Stimulated activated CD4-positive, alpha-beta T cell treated with anti-CD3 and anti-CD28 coated beads, Interleukin-4, amount 100 ng/mL, for 24 hours (primary cell): ENCODE data around the gene INSIG2.

Source experiments
- DNase-seq: peaks from one replicate; pipeline ENCODE4 v3.0.0-alpha.2; 2020

Gene INSIG2

GRCh38 chr2:118131771-118132170, 43.5 kb downstream of the INSIG2 start:
- DNase-seq, result no peak

- no peak for DNase-seq
Measured at GRCh38 chr2:118133916-118134315, 45.6 kb downstream of the INSIG2 start.

- no peak for DNase-seq
Measured at GRCh38 chr2:118134650-118135049, 46.4 kb downstream of the INSIG2 start.

- no peak for DNase-seq
Measured at GRCh38 chr2:118145207-118145606, 56.9 kb downstream of the INSIG2 start.

DNA sequence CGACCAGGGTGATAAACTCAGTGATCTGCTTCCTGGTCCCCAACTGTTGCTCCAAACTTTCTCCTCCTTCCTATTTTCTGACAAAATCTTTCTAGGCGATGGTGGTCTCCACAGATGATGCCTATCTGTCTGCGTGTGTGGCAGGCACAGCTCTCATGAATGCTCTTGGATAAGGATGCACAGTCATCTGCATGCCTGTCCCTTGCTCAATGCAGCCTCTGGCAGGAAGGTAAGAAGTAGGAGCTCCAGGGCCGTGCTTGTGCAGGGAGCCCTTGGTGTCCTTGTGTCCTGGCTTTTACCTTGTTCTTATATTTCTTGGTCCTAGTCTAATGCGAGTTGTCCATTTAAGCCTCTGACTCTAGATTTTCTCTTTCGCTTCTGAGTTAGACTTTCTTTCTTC, 57.5 kb downstream of the INSIG2 start:
- no peak for DNase-seq

GRCh38 chr2:118146315-118147283, 58.3 kb downstream of the INSIG2 start:
- DNase-seq, result no peak

GRCh38 chr2:118148133-118148532, 59.9 kb downstream of the INSIG2 start:
- no peak for DNase-seq

DNA sequence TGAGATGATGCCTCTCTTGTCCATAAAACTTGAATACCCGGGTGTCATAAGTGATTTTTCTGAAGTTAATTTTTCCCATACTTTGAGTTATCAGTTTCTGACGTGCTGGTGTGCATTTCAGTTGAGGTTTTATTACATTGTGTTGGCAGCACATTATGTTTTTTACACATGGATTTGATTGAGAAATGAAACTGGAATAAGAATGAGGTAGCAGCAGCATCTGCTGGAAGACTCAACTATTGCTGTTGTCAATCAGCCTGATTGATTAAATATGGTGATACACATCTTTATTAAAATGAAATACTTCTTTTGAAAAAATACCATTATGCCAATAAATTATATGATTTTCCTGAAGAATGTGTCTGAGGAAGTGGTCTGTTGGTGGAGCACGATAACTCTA, 60.5 kb downstream of the INSIG2 start:
- DNase-seq, result no peak

DNA sequence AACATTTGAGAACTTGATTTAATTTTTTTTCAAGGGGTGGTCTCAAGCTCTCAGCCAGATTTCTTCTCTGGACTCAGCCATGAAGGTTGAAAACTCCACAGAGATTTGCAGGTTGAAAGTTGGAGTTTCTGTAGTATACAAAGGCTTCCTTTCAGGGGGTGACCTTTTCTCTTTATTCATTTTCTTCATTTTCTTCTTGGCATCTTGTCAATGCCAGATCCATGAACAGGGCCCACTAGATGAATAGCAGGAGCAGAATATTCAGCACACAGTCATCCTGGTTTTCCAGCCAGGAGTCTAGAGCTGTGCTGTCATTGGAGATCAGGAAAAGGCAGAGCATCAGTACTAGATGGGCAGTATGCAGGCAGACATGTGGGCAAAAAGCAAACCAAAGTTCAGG, 62.0 kb downstream of the INSIG2 start:
- no peak for DNase-seq

DNA sequence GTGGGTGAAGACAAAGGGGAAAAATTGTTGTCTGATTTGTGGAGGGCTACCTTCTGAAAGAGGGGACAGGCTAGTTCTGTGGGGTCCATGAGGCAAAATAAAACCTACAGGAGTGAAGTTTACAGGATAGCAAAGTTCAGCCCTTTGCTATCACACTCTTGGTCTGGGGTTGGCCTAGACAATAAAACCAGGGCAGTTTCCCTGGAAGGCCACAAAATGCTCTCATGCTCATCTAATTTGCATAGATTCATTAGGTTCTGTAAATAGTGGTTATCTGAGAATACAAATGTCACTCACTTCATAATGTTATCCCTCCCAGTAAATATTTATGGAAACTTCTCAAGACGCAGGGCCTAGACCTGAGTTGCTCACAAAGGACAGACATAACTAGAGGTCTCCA, 63.6 kb downstream of the INSIG2 start:
- no peak for DNase-seq

DNA sequence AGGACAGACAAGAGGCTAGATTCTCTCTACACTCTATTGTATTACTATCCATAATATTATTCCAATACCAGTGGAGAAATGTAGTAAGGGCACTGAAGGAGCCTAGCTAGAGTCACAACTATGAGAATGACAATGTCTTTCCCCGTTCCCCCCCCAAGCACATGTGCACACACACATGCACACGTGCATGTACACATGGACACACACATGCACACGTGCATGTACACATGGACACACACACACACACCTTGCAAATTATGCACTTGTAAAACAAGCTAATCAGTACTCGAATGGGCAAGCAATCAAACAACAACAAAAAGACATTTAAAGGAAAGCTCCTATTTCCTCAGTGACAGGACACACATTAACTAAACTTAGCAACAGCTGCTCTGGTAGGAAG, 65.2 kb downstream of the INSIG2 start:
- no peak for DNase-seq

DNA sequence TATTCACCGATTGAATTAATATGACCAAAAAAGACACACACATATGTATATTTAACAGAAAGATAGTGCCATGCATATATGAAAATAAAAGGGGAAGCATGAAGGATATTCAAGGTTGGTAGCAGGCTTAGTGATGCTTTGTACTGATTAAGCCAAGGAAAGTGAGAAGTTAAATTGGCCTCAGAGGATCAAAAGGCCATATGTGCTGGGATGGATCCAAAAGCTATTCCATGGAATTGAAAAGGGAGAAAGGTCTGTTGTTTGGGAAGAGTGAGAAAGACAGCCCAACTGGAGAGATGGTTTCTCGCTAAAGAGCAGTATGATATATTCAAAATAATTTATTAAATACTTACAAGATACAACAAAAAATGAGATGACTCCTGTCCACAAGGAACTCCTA, 65.9 kb downstream of the INSIG2 start:
- no peak for DNase-seq
